NCI-H345 (cell line): ENCODE data around the gene OXSR1.
"Not testable (repeated sequence)": the region's sequence is repeated elsewhere in the genome, so short reads cannot be mapped to it uniquely, and the experiment has no call there.

Source experiments
- DNase-seq: peaks from one replicate; lab custom pipeline; 2025; lab: John Stamatoyannopoulos, UW

Gene OXSR1

GRCh38 chr3:38268522-38268921 is 103.2 kb downstream of the OXSR1 start:
- no peak for DNase-seq

DNA sequence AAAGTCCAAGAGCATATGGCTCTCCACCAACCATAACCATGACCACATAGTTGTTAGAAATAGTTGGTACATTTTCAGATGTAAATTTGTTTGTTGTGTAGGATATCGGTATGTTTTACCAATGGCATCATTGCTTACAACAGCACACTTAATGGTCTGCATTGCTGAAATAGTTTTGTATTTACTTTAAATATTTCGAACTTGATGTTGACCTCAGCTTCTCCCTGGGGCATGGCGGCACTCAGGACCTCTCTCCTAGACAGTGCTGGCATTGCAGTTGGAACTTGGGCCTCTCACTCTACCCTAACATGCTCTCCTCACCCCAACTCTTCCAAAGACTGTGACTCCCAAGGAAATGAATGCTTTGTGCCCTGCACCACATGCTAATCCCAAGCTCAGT is 105.3 kb downstream of the OXSR1 start:
- DNase-seq, result no peak

DNA sequence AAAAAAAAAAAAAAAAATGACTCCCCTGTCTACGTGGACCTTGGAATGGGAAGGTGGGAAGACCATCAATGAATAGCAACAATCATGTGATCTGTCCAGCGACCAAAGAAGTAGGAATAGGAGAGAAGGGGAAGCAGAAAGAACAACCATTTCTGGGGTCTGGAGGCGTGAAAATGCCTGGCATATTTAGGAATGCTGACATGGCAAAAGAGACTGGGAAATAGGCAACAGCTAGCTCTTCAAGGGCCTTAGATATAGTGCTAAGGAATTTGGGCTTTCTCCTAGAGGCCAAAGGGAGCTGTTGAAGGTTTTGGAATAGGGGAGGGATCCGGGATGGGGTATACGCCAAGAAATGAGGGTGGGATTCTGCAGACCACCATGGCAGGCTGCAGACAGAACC is 106.2 kb downstream of the OXSR1 start:
- no peak for DNase-seq

GRCh38 chr3:38274864-38275649 is 109.7 kb downstream of the OXSR1 start:
- no peak for DNase-seq

DNA sequence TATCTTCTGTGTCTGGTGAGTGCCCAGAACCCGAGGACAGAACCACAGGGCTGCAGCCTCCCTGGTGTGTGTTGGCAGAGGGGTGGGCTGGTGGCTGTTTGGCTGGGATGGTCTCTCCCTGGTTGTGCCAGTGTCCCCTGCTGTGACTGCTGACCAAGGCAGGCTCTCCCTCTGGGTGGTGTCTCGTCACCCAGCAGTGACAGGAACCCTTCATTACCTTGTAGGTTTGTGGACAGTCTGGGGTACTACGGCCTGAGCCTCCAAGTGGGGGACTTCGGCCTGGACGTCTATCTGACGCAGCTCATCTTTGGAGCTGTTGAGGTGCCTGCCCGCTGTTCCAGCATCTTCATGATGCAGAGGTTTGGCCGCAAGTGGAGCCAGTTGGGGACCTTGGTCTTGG is 110.3 kb downstream of the OXSR1 start:
- no peak for DNase-seq

- DNase-seq, result no peak
Observed at GRCh38 chr3:38276081-38276916, 111.0 kb downstream of the OXSR1 start.

- DNase-seq, result no peak
Observed at GRCh38 chr3:38276917-38277630, 111.7 kb downstream of the OXSR1 start.

DNA sequence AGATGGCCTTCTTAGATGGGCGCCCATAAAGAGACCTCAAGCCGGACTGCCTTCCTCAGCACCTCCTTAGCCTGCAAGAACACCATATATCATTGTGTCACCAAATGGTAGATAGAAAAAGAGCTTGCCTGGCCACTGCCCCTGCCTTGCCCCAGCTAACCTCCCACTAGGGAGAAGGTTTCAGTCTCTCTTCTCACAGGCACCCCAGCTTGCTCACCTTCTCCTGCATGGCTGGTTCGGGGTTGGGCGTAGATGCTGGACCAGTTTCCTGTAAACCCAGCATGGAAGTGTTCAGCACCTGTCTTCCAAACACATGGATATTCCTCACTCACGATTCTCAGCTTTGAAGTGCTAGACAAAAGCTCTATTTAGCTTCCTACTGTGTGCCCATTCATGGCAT is 113.5 kb downstream of the OXSR1 start:
- no peak for DNase-seq

DNA sequence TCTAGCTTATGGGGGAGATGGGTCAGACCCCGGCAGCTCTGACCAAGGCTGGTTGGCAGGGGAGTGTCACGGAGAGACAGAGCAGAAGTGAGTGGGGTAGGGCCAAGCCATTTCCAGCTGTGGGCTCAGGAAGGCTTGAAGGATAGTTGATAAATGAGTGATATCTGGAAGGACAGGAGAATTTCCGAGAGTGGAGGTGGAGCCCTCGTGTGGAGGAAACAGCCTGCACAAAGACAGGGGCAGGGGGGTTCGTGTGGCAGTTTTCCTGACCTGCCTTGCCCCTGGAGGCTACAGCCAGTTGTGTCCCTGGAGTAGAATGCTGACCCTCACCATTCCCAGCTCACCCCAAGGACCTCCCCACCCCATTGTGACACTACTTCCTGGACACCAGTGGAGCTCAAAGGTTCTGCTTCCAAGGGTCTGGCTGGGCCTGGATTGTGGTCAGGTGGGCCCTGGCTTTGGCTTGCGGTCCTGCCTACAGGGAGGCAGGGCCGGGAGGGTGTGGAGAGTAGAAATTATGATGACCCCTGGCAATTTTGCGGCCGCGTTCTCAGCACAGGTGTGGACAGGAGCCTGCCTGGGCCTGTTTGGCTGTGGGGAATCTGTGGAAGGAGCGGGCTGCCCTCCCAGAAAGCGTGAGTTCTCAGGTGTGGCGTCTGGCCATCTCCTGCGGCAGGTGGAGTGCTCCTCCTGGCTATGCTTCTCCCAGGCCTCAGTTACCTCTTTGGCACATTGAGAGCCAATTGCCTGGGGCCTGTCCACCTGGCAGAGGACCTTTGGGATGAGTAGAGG is 116.8 kb downstream of the OXSR1 start, which contains the start of gene SLC22A14:
SLC22A14 (plus strand) TSS at position 400 of the 792 bp plus-strand sequence. CDS start 23,733 bp downstream, outside the sequence.
- no peak for DNase-seq

DNA sequence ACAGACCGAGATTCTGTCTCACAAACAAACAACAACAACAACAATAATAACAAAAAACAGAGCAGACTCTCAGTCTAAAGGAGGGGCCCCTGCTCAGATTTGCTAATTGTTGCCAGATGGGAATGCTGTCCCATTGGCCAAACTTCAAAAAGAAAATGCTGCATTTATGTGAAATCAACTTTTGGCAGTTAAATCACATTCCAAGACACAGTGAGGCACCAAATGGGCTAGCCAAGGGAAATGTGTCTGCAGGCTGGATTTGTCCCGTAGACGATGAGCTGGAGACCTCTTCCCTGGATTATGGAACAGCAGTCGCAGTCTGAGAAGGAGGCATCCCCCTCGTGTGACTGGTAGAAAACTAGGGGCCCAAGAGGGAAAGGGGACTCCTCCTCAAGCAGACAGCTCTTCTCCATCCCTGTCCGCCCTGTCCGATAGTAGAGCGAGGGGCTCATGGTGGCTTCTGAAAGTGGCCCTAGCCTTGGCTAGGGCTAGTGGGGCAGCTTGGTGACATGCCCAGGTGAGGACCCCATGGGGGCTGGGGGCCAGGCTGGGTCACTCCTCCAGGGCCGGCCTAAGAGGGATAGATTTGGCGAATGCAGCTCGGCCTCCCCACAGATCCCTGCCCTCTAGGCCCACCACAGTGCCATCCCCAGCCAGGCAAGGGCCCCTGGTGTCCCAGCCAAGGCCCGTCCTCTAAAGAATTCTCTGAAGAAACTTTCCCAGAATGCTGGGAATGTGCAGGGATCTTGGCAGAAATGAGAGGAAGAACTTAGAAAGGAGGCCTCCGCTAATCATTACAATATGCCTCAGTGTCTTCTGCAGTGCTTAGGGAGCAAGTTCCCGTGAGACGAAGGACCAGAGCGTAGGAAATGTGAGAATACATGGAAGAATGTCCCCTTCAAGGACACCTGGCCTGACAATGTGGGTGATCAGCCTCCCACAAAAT is 118.7 kb downstream of the OXSR1 start:
- DNase-seq, result no peak

DNA sequence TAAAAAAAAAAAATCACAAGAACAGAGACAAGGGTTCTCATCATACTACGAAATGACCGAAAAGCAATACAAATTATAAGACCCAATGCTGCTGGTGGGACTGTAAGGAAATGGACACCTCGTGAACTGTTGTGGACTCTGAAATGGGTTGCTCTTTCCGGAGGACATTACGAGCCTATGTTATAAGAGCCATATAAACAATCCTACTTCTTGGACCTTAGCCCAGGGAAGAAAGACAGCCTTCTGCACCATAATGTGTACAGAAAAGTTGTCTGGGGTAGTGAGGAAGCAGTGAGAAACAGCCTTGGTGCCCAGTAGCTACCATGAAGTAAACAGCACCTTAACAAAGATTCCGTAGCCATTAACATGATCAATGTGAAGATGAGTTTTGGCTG is 119.4 kb downstream of the OXSR1 start:
- no peak for DNase-seq

DNA sequence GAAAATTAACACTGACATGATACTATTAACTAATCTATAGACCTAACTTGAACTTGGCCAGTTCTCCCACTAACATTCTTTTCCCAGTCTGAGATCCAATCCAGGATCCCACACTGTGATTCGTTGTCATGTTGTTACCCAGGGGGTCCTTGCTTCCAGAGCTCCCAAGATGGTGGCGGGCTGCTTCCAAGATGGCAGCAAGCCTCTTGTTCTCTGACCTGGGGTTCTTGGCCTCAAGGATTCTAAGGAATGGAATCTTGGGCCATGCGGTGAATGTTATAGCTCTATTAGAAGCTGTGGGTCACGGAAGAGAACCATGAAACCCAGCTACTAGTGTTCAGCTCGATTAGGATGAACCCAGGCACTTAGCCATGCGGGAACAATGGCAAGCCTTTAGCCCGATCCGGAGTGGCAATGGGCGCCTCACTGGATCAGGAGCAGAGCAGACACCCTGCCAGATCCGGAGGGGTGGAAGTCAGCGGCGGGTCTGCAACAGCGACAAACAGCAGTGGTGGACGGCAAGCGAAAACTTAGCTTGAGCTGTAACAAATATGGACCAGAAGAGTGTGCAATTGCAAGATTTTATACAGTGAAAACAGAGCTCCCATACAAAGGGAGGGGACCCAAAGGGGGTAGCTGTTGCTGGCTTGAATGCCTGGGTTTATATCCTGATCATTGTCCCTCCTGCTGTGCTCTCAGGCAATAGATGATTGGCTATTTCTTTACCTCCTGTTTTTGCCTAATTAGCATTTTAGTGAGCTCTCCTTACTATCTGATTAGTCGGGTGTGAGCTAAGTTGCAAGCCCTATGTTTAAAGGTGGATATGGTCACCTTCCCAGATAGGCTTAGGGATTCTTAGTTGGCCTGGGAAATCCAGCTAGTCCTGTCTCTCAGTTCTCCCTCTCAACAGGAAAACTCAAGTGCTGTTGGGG is 124.2 kb downstream of the OXSR1 start:
- DNase-seq, result not testable (repeated sequence)

DNA sequence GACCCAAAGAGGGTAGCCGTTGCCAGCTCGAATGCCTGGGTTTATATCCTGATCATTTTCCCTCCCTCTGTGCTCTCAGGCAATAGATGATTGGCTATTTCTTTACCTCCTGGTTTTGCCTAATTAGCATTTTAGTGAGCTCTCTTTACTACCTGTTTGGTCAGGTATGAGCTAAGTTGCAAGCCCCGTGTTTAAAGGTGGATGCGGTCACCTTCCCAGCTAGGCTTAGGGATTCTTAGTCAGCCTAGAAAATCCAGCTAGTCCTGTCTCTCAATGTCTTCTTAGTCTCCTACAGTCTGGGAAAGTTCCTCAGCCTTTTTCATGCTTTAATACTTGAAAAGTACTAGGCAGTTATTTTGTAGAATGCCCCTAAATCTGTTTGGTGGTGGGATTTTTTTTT is 131.7 kb downstream of the OXSR1 start:
- not testable (repeated sequence) for DNase-seq

DNA sequence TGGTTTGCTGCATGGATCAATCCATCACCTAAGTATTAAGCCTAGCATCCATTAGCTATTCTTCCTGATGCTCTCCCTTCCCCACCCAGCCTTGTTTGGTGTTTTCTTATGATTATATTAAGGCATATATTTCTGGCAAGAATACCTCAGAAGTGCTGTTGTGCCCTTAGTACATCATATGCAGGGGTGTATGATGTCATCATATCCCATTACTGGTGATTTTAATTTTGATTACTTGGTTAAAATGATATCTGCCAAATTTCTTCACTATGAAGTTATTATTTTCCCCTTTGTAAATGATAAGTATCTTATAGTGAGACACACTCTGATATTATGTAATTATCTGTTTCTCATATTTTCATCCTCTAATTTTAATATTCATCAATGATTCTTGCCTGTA is 132.2 kb downstream of the OXSR1 start:
- no peak for DNase-seq

GRCh38 chr3:38297947-38298711 is 132.8 kb downstream of the OXSR1 start:
- no peak for DNase-seq
